HepG2 (cell line): Measurements from ENCODE around the gene ZNF77. TPM values are rescaled to one million over a fixed set of nuclear protein-coding genes. Genes with fewer than 3 reads are reported as not detected.
A peak's percentile ranks its signal among the peaks of the same experiment; 100 is the strongest.

Experiments used
- GABPA ChIP-seq, 2 experiments: IDR thresholded peaks; 2 replicates each; pipeline ENCODE4 v1.6.1; 2011 to 2016; ENCODE audit warnings: low read depth in 2 of 2, low read length in 1 of 2, missing biosample characterization in 1 of 2, missing genetic modification characterization in 1 of 2
- KDM5A ChIP-seq: fragments of 200-600 bp; sonication (generic); IDR thresholded peaks from 2 replicates; pipeline ENCODE4 v1.7.0; 2018; ENCODE audit warnings: antibody characterized with exemption, mild to moderate bottlenecking, low read length, borderline replicate concordance
- KIAA2018 ChIP-seq: sonication (generic); formaldehyde crosslinking; IDR thresholded peaks from 2 replicates; pipeline ENCODE4 v1.5.0; 2020; ENCODE audit warnings: mild to moderate bottlenecking, missing genetic modification reagents, borderline replicate concordance
- NFE2L1 ChIP-seq: sonication (generic); formaldehyde crosslinking; IDR thresholded peaks from 2 replicates; pipeline ENCODE4 v1.4.0; 2020; ENCODE audit warnings: missing genetic modification reagents, mild to moderate bottlenecking, borderline replicate concordance
- ONECUT2 ChIP-seq: sonication (generic); formaldehyde crosslinking; IDR thresholded peaks from 2 replicates; pipeline ENCODE4 v1.4.0; 2020; ENCODE audit warnings: missing genetic modification reagents
- SALL1 ChIP-seq: sonication (generic); formaldehyde crosslinking; IDR thresholded peaks from 2 replicates; pipeline ENCODE4 v1.8.0; 2022; ENCODE audit warnings: mild to moderate bottlenecking, missing genetic modification reagents
- XBP1 ChIP-seq: sonication (generic); formaldehyde crosslinking; IDR thresholded peaks from 2 replicates; pipeline ENCODE4 v1.5.0; 2020; ENCODE audit warnings: missing genetic modification reagents
- ZBTB42 ChIP-seq: sonication (generic); formaldehyde crosslinking; IDR thresholded peaks from 2 replicates; pipeline ENCODE4 v1.5.0; 2020; ENCODE audit warnings: mild to moderate bottlenecking, missing genetic modification reagents
- ZBTB44 ChIP-seq: sonication (generic); formaldehyde crosslinking; IDR thresholded peaks from 2 replicates; pipeline ENCODE4 v1.4.0; 2020; ENCODE audit warnings: missing genetic modification reagents
- ZC3H4 ChIP-seq: sonication (generic); formaldehyde crosslinking; IDR thresholded peaks from 2 replicates; pipeline ENCODE4 v1.4.0; 2020; ENCODE audit warnings: missing genetic modification reagents, borderline replicate concordance
- ZMYM3 ChIP-seq: sonication (generic); formaldehyde crosslinking; IDR thresholded peaks from 2 replicates; pipeline ENCODE4 v1.5.1; 2020; ENCODE audit warnings: mild to moderate bottlenecking, missing genetic modification reagents
- ZNF180 ChIP-seq: sonication (generic); formaldehyde crosslinking; IDR thresholded peaks from 2 replicates; pipeline ENCODE4 v1.4.0; 2020; ENCODE audit warnings: low read depth, missing genetic modification reagents, borderline replicate concordance
- ZNF354B ChIP-seq: sonication (generic); formaldehyde crosslinking; IDR thresholded peaks from 2 replicates; pipeline ENCODE4 v1.8.0; 2022; ENCODE audit warnings: mild to moderate bottlenecking, missing genetic modification reagents
- ZNF441 ChIP-seq: sonication (generic); formaldehyde crosslinking; IDR thresholded peaks from 2 replicates; pipeline ENCODE4 v1.7.0; 2021; ENCODE audit warnings: missing genetic modification reagents, borderline replicate concordance
- ZNF672 ChIP-seq: sonication (generic); formaldehyde crosslinking; IDR thresholded peaks from 2 replicates; pipeline ENCODE4 v1.8.1; 2022; ENCODE audit warnings: missing genetic modification reagents
- polyA plus RNA-seq, 8 experiments: library from polyadenylated mRNA; depleted of rRNA in 3 of 8; stranded (reverse) in 7 of 8; unstranded in 1 of 8; fragments of >200 nt; fragmentation: Illumina TruSeq in 4 of 8; extraction: Trizol in 4 of 8; gene quantifications; 2 replicates each; pipeline versions ENCODE4 v1.2.1 to v1.2.3, GENCODE V29; 2011 to 2016; ENCODE audit warnings: low read depth in 4 of 8, missing spikeins in 1 of 8, mixed read lengths in 1 of 8; ENCODE audit not compliant: insufficient read depth in 1 of 8
- total RNA-seq, 5 experiments: library from RNA; depleted of rRNA; stranded (reverse); fragments of >200 nt; fragmentation: Illumina TruSeq; extraction: Trizol; gene quantifications; 2 replicates each; pipeline ENCODE4 v1.2.3, GENCODE V29; 2016; ENCODE audit warnings: low read depth in 1 of 5
- TF ChIP-seq, protein P1 (sequence below): sonication (generic); formaldehyde crosslinking; IDR thresholded peaks from 2 replicates; pipeline ENCODE4 v1.5.1; 2020; ENCODE audit warnings: missing genetic modification reagents, mild to moderate bottlenecking, borderline replicate concordance

Gene ZNF77
- total and polyA plus RNA-seq, 2 of the 13 experiments (the other 11 are each of a cell fraction or from before 2014, with no cell fraction given): 7.1 to 11.5 TPM

- TF ChIP-seq ZNF180: no peak
- TF ChIP-seq NFE2L1 (CRISPR knock-in tag): no peak
- no peak for TF ChIP-seq ZNF672
- peak; percentile 82 for TF ChIP-seq SALL1 (CRISPR knock-in tag)
- no peak for TF ChIP-seq KIAA2018 (CRISPR knock-in tag)
- peak; percentile 80; the same call in 1 of the 2 replicates for TF ChIP-seq KDM5A
- TF ChIP-seq ZNF441 (CRISPR knock-in tag): 0 out of 2 replicates have a peak, but pooled peaks have one; percentile 25
- TF ChIP-seq ZNF354B (CRISPR knock-in tag): no peak
- TF ChIP-seq ONECUT2 (CRISPR knock-in tag): no peak
- no peak for TF ChIP-seq ZBTB44
- no peak for TF ChIP-seq XBP1
- TF ChIP-seq, protein P1, sequence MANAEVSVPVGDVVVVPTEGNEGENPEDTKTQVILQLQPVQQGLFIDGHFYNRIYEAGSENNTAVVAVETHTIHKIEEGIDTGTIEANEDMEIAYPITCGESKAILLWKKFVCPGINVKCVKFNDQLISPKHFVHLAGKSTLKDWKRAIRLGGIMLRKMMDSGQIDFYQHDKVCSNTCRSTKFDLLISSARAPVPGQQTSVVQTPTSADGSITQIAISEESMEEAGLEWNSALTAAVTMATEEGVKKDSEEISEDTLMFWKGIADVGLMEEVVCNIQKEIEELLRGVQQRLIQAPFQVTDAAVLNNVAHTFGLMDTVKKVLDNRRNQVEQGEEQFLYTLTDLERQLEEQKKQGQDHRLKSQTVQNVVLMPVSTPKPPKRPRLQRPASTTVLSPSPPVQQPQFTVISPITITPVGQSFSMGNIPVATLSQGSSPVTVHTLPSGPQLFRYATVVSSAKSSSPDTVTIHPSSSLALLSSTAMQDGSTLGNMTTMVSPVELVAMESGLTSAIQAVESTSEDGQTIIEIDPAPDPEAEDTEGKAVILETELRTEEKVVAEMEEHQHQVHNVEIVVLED (CRISPR knock-in tag): no peak
- TF ChIP-seq GABPA (IDR thresholded peaks at IDR 0.05; ENCODE audit: low read depth, low read length): no peak
- peak; percentile 43 for TF ChIP-seq GABPA (CRISPR knock-in tag; IDR thresholded peaks at IDR 0.05; ENCODE audit: low read depth)
- TF ChIP-seq ZMYM3: peak; percentile 55; the same call in 1 of the 2 replicates
- TF ChIP-seq ZBTB42 (CRISPR knock-in tag): 0 out of 2 replicates have a peak, but pooled peaks have one; percentile 39
- TF ChIP-seq ZC3H4 (CRISPR knock-in tag): no peak; the same call in 1 of the 2 replicates
Observed at GRCh38 chr19:2944775-2945574, at the start of gene ZNF77 (continued).
